HG02840 (cell line): Measurements from ENCODE around the gene VRTN.

ENCODE experiments used
- ATAC-seq: cut with Tn5 transposase; IDR thresholded peaks from one replicate; pipeline ENCODE4 v1.9.1; 2021; ENCODE audit warnings: mild to moderate bottlenecking, moderate library complexity, moderate number of reproducible peaks; ENCODE audit not compliant: unreplicated experiment, low FRiP score

VRTN gene

GRCh38 chr14:74391479-74391878 lies 43.2 kb downstream of the VRTN start:
- no peak for ATAC-seq

- ATAC-seq = no peak
Observed at GRCh38 chr14:74392616-74393570, 44.6 kb downstream of the VRTN start.

- no peak for ATAC-seq
Observed at GRCh38 chr14:74394549-74394948, 46.3 kb downstream of the VRTN start.

- no peak for ATAC-seq
Observed at GRCh38 chr14:74395094-74395493, 46.8 kb downstream of the VRTN start.

GRCh38 chr14:74400031-74400685 lies 51.9 kb downstream of the VRTN start:
- no peak for ATAC-seq

GRCh38 chr14:74400919-74401503 lies 52.7 kb downstream of the VRTN start:
- ATAC-seq = peak; percentile 19

- peak; percentile 63 for ATAC-seq
Observed at GRCh38 chr14:74401504-74402241, 53.4 kb downstream of the VRTN start.

- no peak for ATAC-seq
Observed at GRCh38 chr14:74402401-74403251, 54.4 kb downstream of the VRTN start.

GRCh38 chr14:74403619-74404417 lies 55.5 kb downstream of the VRTN start:
- no peak for ATAC-seq

- no peak for ATAC-seq
Observed at GRCh38 chr14:74404435-74404834, 56.2 kb downstream of the VRTN start.

- no peak for ATAC-seq
Observed at GRCh38 chr14:74405663-74406062, 57.4 kb downstream of the VRTN start.

GRCh38 chr14:74407021-74407800 lies 58.9 kb downstream of the VRTN start:
- no peak for ATAC-seq

GRCh38 chr14:74407801-74408154 lies 59.5 kb downstream of the VRTN start:
- ATAC-seq = no peak

GRCh38 chr14:74408870-74409269 lies 60.6 kb downstream of the VRTN start:
- ATAC-seq = no peak

GRCh38 chr14:74409441-74409840 lies 61.2 kb downstream of the VRTN start:
- ATAC-seq = no peak
